ENCODE data around the gene SOX6.
"Not testable (repeated sequence)": the region's sequence is repeated elsewhere in the genome, so short reads cannot be mapped to it uniquely, and the experiment has no call there.

SOX6 gene

DNA sequence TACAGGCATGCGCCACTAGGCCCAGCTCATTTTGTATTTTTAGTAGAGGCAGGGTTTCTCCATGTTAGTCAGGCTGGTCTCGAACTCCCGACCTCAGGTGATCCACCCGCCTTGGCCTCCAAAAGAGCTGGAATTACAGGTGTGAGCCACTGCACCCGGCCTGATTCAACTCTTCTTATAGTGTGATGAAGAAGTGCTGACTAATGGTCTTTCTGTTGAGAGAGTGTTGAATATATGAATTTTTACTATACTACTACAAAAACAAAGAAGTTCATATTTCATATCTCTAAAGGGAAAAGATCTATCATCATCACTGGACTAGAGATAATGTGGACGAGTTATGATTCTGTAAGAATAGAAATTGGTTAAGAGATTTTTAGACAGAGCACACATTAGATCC is 320.1 kb downstream of the SOX6 start:
- no peak for DNase-seq (ENCODE audit: low spot score)

DNA sequence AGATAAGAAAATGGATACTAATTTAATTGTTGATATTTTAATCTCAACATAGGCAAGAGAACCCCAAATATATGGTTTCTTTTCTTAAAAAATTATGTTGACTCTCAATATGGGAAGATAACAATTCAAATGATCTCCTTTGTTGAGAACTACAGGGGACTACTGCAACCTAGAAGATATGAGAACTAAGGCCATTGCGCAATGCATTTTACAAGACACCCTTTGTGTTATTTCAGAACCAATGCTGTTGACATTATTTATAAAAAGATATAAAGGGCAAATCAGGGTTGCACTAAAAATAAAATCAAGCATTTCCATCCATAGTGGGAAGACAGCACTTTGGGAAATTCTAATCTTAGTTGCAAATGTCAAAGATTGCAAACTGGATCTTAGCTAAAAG is 322.3 kb downstream of the SOX6 start:
- DNase-seq (ENCODE audit: low spot score), result no peak

GRCh38 chr11:16032974-16033373 is 323.4 kb downstream of the SOX6 start:
- no peak for DNase-seq (ENCODE audit: low spot score)

DNA sequence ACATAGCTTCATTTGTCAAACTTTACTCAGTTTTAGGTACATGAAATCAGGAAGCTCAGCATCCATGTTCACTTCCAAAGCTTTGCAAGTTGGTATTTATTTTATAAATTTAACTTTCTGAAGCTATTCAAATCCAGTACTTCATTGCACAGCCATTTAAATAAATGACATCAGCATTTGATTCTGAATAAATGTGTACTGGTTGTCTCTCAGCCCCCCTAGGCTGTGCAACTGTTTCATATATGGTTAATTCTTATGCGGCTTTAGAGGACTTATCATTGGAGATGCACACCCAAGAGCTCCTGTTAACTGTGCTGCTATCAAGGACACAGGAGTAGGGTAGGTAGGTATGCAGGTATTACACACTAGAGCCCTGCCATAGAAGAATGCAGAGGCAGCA is 325.1 kb downstream of the SOX6 start:
- DNase-seq (ENCODE audit: low spot score), result no peak

DNA sequence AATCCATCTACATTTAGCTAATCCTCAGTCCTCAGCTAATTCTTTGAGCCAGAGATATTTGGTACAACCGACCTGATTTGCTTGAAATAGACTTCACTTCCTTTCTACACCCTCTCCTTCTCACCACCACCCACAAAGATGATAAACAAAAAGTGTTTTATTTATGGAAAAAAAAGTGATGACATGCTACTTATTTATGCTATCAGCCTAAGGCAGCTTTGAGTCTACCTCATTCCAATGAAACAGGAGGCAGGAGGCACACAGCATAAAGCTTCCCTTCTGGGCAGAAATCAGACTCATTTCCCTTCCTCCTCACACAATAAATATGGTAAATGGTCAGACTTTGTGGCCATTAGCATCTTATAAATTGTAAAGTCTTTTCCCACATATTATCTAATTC is 325.7 kb downstream of the SOX6 start:
- no peak for DNase-seq (ENCODE audit: low spot score)

DNA sequence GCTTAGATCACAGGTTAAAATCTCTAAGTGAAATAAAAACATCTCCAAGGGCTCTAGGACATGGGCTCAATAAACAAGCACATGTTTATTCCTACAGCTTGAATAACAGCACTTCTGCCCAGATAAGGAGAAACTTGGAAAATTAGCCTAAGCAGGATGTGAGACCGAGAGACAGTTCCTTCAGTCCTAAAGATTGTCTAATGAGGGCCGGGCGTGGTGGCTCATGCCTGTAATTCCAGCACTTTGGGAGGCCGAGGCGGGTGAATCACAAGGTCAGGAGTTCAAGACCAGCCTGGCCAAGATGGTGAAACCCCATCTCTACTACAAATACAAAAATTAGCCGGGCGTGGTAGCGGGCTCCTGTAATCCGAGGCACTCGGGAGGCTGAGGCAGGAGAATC is 327.2 kb downstream of the SOX6 start:
- DNase-seq (ENCODE audit: low spot score), result not testable (repeated sequence)

- no peak for DNase-seq (ENCODE audit: low spot score)
Observed at GRCh38 chr11:16028419-16028818, 327.9 kb downstream of the SOX6 start.

DNA sequence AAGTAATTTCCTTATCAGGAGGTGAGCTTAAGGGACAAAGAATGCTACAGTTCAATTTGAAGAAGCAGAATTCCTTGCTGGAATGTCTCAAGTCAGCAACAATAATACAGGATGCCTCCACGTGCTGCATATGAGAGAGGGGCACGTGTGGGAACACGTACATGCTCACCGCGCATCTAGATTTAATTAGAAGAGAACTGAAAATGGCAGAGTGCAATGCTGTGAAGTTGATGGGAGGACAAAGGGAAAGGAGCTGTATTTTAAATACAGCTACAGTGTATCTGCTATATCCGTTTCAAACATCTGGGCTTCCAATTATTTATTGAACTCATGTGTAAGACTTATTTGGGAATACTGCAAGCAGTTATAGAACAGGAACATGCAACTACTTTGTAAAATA is 328.7 kb downstream of the SOX6 start:
- DNase-seq (ENCODE audit: low spot score), result no peak

- DNase-seq (ENCODE audit: low spot score), result no peak
Observed at GRCh38 chr11:16026849-16027248, 329.5 kb downstream of the SOX6 start.

DNA sequence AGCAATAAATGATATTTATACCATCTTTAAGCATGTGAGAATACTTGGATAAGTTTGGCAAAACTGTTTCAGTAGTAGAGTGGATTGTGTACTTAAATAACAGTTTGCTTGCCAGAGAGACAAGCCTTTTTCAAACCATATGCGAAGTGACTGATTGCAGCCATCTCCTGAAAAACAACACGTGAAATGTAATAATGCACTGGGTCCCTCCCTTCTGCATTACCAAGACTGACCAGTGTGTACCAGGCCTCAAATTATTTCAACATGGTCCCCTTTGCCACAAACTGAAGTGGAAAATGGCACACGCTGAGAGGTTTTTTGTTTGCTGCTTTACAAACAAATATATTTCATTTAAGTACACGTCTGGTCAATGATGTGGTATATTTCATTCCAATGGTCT is 337.4 kb downstream of the SOX6 start:
- no peak for DNase-seq (ENCODE audit: low spot score)

DNA sequence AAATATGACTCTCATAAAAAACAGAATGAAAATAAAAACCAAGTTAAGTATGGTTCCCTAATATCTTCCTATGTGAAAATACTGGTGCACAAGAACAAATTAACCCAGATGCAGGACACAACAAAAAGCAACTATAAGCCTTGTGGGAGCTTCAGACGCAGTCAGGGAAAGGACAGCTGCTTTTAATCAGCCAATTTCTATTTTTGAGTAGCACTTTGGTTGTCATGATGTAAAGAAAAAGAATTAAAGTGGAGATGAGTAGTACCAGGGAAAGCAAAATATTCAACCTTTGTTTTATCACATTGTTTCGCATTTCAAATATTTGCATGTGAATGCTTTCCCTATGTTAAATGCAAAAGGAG is 339.9 kb downstream of the SOX6 start:
- DNase-seq (ENCODE audit: low spot score), result no peak

DNA sequence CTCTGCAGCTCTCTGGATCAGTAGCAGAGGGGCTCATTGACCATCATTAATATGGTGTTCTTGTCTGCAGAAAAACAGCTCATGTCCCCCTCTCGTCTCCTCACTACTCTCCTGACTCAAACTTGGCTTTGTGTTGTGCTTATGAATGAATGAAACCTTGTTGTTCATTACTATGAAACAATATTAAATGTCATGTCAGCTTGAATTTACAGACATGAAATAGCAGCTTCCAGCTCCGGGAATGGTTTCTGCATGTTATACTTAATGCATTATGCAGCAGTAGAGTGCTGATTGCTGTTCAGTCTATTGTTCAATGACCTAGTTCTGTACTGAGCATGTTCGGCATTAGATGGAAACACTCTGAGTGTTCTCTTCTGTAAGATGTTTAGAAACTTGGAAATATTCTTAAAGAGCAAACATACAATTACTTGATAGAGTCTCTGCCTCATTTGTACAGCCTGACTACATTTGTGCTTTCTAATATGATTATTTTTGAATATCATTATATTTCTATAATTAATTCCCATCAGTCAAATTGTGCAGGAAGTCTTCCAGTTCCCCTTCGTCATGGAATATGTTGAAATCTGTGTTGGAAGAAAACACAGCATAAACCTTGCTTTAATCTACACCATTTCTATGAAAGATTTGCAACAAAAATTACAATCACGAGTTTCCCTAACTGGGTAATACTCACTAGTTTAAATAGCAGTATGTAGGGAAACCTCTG is 340.4 kb downstream of the SOX6 start:
- DNase-seq (ENCODE audit: low spot score), result no peak

GRCh38 chr11:16013649-16014275 is 342.6 kb downstream of the SOX6 start:
- no peak for DNase-seq (ENCODE audit: low spot score)

- no peak for DNase-seq (ENCODE audit: low spot score)
Observed at GRCh38 chr11:16013242-16013641, 343.1 kb downstream of the SOX6 start.

DNA sequence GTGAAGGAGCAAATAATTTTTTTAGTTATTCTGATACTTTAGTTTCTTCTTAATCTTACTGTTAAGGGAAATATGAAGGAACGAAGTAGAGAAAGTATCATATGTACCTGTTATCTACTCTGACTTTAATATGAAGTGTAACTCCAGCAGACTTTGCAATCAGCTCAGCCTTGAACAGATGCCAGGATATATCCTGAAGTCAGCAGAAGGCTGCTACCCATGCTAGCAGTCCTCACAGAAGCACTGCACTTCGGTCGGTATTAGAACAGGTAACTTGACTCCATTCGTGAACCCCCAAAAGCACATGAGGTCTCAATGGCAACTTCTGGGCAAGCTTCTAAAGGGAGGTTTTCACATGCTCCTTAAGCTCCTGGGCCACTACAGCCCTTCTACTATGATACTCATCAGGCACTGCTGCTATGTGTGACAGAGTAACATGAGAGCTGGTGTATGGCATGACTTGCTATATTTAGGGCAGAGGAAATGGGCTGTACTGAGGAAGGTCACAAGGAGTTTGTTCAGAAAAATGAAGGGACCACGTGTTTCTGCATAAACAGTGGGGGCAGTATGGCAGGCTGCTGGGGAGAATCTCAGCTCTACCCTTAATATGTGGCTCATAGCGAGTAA is 344.1 kb downstream of the SOX6 start:
- no peak for DNase-seq (ENCODE audit: low spot score)

- DNase-seq (ENCODE audit: low spot score), result no peak
Observed at GRCh38 chr11:16011396-16011795, 344.9 kb downstream of the SOX6 start.

GRCh38 chr11:16009021-16009420 is 347.3 kb downstream of the SOX6 start:
- no peak for DNase-seq (ENCODE audit: low spot score)

DNA sequence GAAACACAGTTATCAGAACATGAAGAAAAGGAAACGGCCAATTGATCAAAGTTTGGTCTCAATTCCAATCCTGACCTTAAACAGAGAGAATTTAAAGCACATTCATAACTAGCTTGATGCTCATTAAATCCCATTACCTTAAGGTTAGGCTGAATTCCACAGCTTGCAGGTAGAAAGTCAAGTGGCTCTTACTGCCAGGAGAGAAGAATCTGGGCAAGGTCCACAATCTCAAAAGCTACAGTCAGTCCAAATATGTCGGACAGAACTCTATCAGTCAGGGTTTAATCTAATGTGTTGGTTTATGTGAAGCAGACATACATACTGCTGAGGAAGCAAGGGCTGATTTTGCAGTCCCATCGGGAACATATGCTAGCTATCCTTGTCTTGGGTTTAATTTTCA is 348.8 kb downstream of the SOX6 start:
- no peak for DNase-seq (ENCODE audit: low spot score)

DNA sequence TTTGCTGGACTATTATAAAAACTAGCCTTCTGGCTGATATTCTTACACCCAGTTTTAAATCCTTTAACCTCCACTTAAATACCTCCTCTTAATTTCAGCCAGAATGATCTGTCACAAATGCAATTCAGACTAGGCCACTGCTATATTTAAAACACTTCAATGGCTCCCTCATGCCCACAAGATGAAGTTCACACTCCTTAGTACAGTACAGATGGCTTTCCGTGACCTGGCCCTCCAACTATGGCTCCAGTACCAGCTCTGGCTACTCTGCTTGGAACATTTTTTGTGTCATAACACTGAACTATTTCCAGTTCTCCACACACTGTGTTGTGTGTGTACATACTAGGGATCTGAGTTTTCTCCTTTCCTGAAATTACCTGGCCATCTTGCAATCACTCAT is 353.4 kb downstream of the SOX6 start:
- DNase-seq (ENCODE audit: low spot score), result no peak

DNA sequence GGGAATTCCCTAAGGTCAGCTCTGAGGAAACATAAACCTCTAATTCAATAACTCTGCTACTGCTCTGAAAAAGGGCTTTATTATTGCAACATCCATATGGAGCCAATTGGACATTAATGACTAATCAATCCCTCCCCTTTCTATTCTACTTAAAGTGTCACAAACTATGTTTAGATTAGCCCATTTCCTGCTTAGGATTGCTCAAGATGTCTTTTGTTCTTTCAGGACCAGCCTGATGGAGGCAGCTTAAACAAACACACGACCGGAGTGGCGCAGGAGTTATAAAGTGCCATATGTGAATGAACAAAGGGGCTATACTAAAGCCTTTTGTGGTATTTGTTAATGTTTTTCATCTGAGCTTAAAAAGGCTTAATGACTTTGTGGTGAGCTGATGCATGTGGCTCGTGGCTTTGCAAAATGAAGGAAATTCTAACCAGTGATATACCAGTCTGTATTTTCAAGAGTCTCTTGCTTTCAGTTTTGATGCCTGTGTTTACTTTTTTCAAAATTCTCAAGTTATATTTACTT is 354.4 kb downstream of the SOX6 start:
- DNase-seq (ENCODE audit: low spot score), result peak; percentile 5

DNA sequence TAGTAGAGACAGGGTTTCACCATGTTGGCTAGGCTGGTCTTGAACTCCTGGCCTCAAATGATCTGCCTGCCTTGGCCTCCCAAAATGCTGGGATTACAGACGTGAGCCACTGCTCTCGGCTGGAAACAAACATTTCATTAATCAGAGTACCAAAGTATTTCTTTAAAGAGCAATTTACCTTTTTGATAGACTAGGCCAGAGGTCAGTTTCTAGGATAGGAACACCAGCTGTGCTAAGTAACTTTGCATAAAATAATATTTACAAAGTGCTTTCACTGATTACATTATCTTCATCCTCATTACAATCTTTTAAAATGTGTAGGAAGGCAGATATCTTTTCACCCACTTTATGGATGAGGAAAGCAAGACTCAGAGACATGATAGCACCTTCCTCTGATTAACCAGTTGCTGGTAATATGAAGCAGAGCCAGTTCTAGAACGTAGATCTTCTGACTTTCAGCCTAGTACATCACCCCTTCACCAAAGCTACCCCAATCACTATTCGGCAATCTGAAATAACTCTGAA is 355.2 kb downstream of the SOX6 start:
- no peak for DNase-seq (ENCODE audit: low spot score)

DNA sequence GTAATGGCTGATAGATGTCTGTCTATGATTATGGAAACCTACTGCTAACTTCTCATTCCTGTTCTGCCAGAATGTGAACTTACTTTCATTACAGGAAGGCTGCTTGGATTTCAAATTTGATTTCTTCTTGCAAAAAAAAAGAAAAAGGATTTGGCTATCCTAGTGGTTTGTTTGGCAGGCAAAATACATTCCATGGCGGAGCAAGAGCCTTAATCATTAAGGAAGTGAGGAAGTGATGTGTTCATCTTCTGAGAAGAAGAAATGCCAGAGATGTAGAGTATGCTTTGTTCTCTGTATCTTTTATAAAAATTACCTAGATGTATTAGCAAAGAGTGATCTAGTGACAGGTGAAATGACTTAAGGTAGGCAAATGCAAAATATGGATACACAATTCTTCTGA is 356.3 kb downstream of the SOX6 start:
- DNase-seq (ENCODE audit: low spot score), result no peak

DNA sequence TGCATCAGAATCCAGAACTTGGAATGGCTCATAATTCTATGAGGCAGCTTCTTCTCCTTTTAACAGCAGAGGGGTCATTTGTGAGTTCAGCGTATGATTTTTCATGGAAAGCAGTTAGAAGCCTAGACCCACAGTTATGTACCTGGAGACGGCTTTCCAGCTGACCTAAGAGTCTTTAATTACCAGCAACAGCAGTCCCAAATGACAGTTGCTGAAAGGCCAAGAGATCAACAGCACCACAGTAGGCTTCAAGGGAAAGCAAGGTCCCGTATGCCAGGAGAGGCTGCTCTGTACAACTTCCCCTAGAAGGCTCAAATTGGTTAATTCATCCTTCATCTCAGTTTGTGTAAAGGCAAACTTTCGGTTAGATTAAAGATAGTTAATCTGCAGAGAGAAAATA is 363.0 kb downstream of the SOX6 start:
- no peak for DNase-seq (ENCODE audit: low spot score)

Measured in RKO (cell line).